SK-N-SH (cell line): ENCODE measurements around the gene NCAPH2. TPM values are rescaled to one million over a fixed set of nuclear protein-coding genes. Genes with fewer than 3 reads are reported as not detected.

ENCODE experiments used
- CTCF ChIA-PET: fragments of 300-600, 350-600 bp; formaldehyde crosslinking; extraction: SDS; loops from one replicate; lab custom pipeline; 2021; lab: Yijun Ruan, JAX
- POLR2A ChIA-PET: fragments of 350-600 bp; sonication (Branson Sonifier 250); formaldehyde crosslinking; extraction: SDS; loops from one replicate; lab custom pipeline; 2020; ENCODE audit warnings: antibody characterized with exemption, inconsistent platforms; lab: Yijun Ruan, JAX
- DNase-seq: peaks from one replicate; pipeline ENCODE4 v3.0.0; 2012
- H2AFZ ChIP-seq: fragments of 200-600 bp; sonication (generic); 2 replicates; pipeline ENCODE4 v1.8.1; 2016; ENCODE audit warnings: antibody characterized with exemption, mild to moderate bottlenecking, low read depth
- H3F3A ChIP-seq: fragments of 200-600 bp; sonication (generic); replicated peaks from 2 replicates; pipeline ENCODE3; 2016; ENCODE audit warnings: antibody characterized with exemption, mild to moderate bottlenecking; ENCODE audit not compliant: insufficient read depth
- H3K27ac ChIP-seq, 2 experiments: fragments of 200-500 bp in 1 of 2; fragments of 200-600 bp in 1 of 2; sonication (Bioruptor generic) in 1 of 2; sonication (generic), shearing (Covaris generic) in 1 of 2; 2 replicates each; pipeline versions ENCODE4 v1.5.1 to v1.6.1; 2014 to 2016; ENCODE audit warnings: low read depth in 2 of 2, inconsistent platforms in 1 of 2, low read length in 1 of 2, mild to moderate bottlenecking in 1 of 2, mixed read lengths in 1 of 2
- H3K27me3 ChIP-seq: fragments of 200-600 bp; sonication (generic), shearing (Covaris generic); 2 replicates; pipeline ENCODE4 v1.6.1; 2016; ENCODE audit warnings: mixed run types; ENCODE audit not compliant: insufficient read depth
- H3K36me3 ChIP-seq, 2 experiments: fragments of 200-500 bp in 1 of 2; fragments of 200-600 bp in 1 of 2; sonication (Bioruptor generic) in 1 of 2; sonication (generic) in 1 of 2; replicated peaks in 1 of 2; 2 replicates each; pipeline versions ENCODE3 to v1.5.1; 2014 to 2016; ENCODE audit warnings: low read length in 1 of 2, mild to moderate bottlenecking in 1 of 2; ENCODE audit not compliant: insufficient read depth in 2 of 2, control insufficient read depth in 1 of 2
- H3K4me1 ChIP-seq, 2 experiments: fragments of 200-500 bp in 1 of 2; fragments of 200-600 bp in 1 of 2; sonication (Bioruptor generic) in 1 of 2; sonication (generic), shearing (Covaris generic) in 1 of 2; 2 replicates each; pipeline versions ENCODE4 v1.5.1 to v1.6.1; 2014 to 2016; ENCODE audit warnings: low read depth in 1 of 2, low read length in 1 of 2, mixed run types in 1 of 2; ENCODE audit not compliant: insufficient read depth in 2 of 2, control insufficient read depth in 1 of 2
- H3K4me2 ChIP-seq: fragments of 200-600 bp; sonication (generic), shearing (Covaris generic); 2 replicates; pipeline ENCODE4 v1.6.1; 2017; ENCODE audit warnings: mixed run types
- H3K4me3 ChIP-seq, 2 experiments: fragments of 200-500 bp in 1 of 2; fragments of 200-600 bp in 1 of 2; sonication (Bioruptor generic) in 1 of 2; sonication (generic), shearing (Covaris generic) in 1 of 2; 2 replicates each; pipeline versions ENCODE4 v1.5.1 to v1.8.1; 2014 to 2016; ENCODE audit warnings: low read depth in 2 of 2, inconsistent platforms in 1 of 2, low read length in 1 of 2, mild to moderate bottlenecking in 1 of 2, mixed read lengths in 1 of 2, moderate library complexity in 1 of 2
- H3K79me2 ChIP-seq: fragments of 200-600 bp; sonication (generic); 2 replicates; pipeline ENCODE4 v1.8.1; 2017; ENCODE audit warnings: mild to moderate bottlenecking; ENCODE audit not compliant: insufficient read depth
- H3K9ac ChIP-seq: fragments of 200-600 bp; sonication (generic); 2 replicates; pipeline ENCODE4 v1.6.1; 2017; ENCODE audit warnings: mixed run types
- H3K9me2 ChIP-seq: fragments of 200-600 bp; sonication (generic); 2 replicates; pipeline ENCODE4 v1.6.1; 2017; ENCODE audit warnings: mixed run types
- H3K9me3 ChIP-seq: fragments of 200-600 bp; sonication (generic); 2 replicates; pipeline ENCODE4 v1.6.1; 2017; ENCODE audit warnings: mixed run types, mild to moderate bottlenecking, moderate library complexity
- H4K20me1 ChIP-seq: fragments of 200-600 bp; sonication (generic); 2 replicates; pipeline ENCODE4 v1.6.1; 2017; ENCODE audit warnings: mild to moderate bottlenecking, mixed run types; ENCODE audit not compliant: insufficient read depth
- CHD2 ChIP-seq: fragments of 150-350 bp; IDR thresholded peaks from 2 replicates; pipeline ENCODE4 v1.6.1; 2018; ENCODE audit warnings: low read length; ENCODE audit not compliant: partially characterized antibody
- EZH2phosphoT487 ChIP-seq: fragments of 200-600 bp; sonication (generic); IDR thresholded peaks from 2 replicates; pipeline ENCODE4 v1.6.1; 2017; ENCODE audit warnings: low read depth, mixed run types, mild to moderate bottlenecking, antibody characterized with exemption, moderate library complexity, borderline replicate concordance
- GABPA ChIP-seq: IDR thresholded peaks from 2 replicates; pipeline ENCODE4 v1.4.0; 2012; ENCODE audit warnings: low read depth, mild to moderate bottlenecking
- JUND ChIP-seq: IDR thresholded peaks from 2 replicates; pipeline ENCODE4 v1.4.0; 2012
- NRF1 ChIP-seq: IDR thresholded peaks from 2 replicates; pipeline ENCODE4 v1.6.1; 2012; ENCODE audit warnings: low read depth, mild to moderate bottlenecking, low read length
- POLR2AphosphoS5 ChIP-seq: IDR thresholded peaks from 2 replicates; pipeline ENCODE4 v1.6.1; 2012; ENCODE audit warnings: low read depth, low read length
- RAD21 ChIP-seq: IDR thresholded peaks from 2 replicates; pipeline ENCODE4 v1.6.1; 2012; ENCODE audit warnings: mild to moderate bottlenecking, low read length
- RXRA ChIP-seq: IDR thresholded peaks from 2 replicates; pipeline ENCODE4 v1.4.0; 2012; ENCODE audit warnings: low read depth, mild to moderate bottlenecking, borderline replicate concordance
- YY1 ChIP-seq: IDR thresholded peaks from 2 replicates; pipeline ENCODE4 v1.4.0; 2012; ENCODE audit warnings: low read depth, mild to moderate bottlenecking
- WGBS: methylation state at CpG from one replicate; pipeline ENCODE4 v1.1.6; 2017; ENCODE audit warnings: low lambda C conversion rate; 5-methylcytosine and 5-hydroxymethylcytosine counted together
- polyA plus RNA-seq, 3 experiments: library from polyadenylated mRNA; depleted of rRNA; stranded (reverse); fragments of >200 nt; gene quantifications; 2 replicates each; pipeline ENCODE4 v1.2.3, GENCODE V29; 2012
- TF ChIP-seq, protein P1 (sequence below): IDR thresholded peaks from 2 replicates; pipeline ENCODE4 v1.6.1; 2012; ENCODE audit warnings: mild to moderate bottlenecking, low read depth, low read length, moderate library complexity
- TF ChIP-seq, protein P2 (sequence below): IDR thresholded peaks from 2 replicates; pipeline ENCODE4 v1.4.0; 2012; ENCODE audit warnings: low read depth
- TF ChIP-seq, protein P3 (sequence below): IDR thresholded peaks from 2 replicates; pipeline ENCODE4; 2012
- TF ChIP-seq, protein P4 (sequence below): fragments of 150-350 bp; IDR thresholded peaks from 2 replicates; pipeline ENCODE4 v1.6.1; 2017; ENCODE audit warnings: antibody characterized with exemption, low read length, low read depth, borderline replicate concordance

The NCAPH2 gene
- polyA plus RNA-seq, 1 of the 3 experiments (the other 2 are of a cell fraction): 22.4 TPM

DNA sequence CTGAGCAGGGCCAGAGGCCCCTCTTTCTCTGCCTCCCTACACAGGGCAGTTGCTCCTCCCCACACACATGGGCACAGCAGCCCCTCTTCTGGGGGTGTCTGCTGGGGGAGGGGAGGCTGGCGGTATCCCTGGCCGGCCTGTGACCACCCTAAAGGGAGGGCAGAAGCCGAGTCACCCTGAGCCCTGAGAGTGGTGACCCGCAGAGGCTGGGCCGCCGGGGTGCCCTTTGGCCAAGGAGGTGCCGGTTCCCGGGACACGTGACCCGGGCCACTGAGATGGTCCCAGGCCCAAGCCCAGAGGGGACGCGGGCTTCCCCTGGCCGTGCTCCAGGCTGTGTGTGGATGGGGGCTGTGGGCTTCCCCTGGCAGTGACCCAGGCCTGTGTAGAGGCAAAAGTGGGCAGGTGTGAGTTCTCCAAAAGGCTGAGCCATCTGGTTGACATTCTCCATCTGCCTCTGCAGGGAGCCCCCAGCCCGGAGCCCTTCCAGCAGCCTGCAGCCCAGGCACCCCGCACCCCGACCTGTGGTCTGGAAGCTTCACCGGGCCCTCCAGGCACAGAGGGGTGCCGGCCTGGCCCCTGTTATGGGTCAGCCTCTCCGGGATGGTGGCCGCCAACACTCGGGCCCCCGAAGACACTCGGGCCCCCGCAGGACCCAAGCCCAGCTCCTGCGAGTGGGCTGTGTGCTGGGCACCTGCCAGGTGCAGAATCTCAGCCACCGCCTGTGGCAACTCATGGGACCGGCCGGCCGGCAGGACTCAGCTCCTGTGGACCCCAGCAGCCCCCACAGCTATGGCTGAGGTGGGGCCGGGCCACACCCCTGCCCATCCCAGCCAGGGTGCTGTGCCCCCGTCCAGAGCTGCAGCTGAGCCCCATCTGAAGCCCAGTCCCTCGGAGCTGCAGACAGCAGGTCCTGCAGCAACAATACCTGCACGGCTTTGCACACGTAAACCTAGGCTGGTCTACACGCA is 25.6 kb upstream of the NCAPH2 start (continued):
- TF ChIP-seq, protein P1, sequence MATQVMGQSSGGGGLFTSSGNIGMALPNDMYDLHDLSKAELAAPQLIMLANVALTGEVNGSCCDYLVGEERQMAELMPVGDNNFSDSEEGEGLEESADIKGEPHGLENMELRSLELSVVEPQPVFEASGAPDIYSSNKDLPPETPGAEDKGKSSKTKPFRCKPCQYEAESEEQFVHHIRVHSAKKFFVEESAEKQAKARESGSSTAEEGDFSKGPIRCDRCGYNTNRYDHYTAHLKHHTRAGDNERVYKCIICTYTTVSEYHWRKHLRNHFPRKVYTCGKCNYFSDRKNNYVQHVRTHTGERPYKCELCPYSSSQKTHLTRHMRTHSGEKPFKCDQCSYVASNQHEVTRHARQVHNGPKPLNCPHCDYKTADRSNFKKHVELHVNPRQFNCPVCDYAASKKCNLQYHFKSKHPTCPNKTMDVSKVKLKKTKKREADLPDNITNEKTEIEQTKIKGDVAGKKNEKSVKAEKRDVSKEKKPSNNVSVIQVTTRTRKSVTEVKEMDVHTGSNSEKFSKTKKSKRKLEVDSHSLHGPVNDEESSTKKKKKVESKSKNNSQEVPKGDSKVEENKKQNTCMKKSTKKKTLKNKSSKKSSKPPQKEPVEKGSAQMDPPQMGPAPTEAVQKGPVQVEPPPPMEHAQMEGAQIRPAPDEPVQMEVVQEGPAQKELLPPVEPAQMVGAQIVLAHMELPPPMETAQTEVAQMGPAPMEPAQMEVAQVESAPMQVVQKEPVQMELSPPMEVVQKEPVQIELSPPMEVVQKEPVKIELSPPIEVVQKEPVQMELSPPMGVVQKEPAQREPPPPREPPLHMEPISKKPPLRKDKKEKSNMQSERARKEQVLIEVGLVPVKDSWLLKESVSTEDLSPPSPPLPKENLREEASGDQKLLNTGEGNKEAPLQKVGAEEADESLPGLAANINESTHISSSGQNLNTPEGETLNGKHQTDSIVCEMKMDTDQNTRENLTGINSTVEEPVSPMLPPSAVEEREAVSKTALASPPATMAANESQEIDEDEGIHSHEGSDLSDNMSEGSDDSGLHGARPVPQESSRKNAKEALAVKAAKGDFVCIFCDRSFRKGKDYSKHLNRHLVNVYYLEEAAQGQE: no peak
- no peak for TF ChIP-seq EZH2phosphoT487
- TF ChIP-seq, protein P2, sequence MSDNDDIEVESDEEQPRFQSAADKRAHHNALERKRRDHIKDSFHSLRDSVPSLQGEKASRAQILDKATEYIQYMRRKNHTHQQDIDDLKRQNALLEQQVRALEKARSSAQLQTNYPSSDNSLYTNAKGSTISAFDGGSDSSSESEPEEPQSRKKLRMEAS: no peak
- no peak for TF ChIP-seq NRF1
- TF ChIP-seq CHD2: no peak
- TF ChIP-seq YY1: no peak
- TF ChIP-seq GABPA: no peak
- TF ChIP-seq, all 33 proteins: peak for 0

DNA sequence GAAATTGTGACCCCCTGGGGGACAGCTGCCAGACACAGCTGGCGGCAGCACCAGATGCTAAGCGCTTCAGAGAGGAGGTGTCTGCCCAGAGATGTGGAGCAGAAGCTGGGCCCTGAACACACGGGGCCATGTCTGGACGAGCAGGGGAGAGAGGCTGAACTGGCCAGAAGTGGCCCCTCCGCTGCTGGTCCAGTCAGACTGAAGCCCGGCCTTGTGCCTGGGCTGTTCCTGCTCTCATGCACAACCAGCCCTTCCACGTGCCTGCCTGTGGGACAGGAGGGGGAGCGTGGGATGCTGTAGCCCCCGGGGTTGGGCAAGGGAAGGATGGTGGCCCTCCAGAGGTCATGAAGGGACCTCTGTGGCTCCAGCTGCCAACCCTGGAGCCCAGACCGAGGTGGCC is 24.9 kb upstream of the NCAPH2 start:
- H3K27ac ChIP-seq: no peak overlapping the region
- POLR2A ChIA-PET: no interaction called here
- 93% methylated on average over 3 of the region's 10 CpGs for WGBS
- no peak for TF ChIP-seq YY1
- no peak for TF ChIP-seq NRF1
- TF ChIP-seq, all 33 proteins: peak for 0
- CTCF ChIA-PET: no interaction called here
- Histone ChIP-seq H4K20me1 (no peaks in the 10 kb centered on the region), H3K9me3 (no peaks in the 10 kb centered on the region), H3K9ac (no peak overlapping the region), H3F3A (no peaks in the 10 kb centered on the region), H3K27me3 (peaks cover 10% of the 10 kb centered on the region; the same call in 1 of the 2 replicates), H3K9me2 (no peaks in the 10 kb centered on the region), H3K36me3 (no peaks in the 10 kb centered on the region), H3K4me3 (no peak overlapping the region), H3K4me1 (peaks cover 0 to 2% of the 10 kb centered on the region in 2 experiments; a peak in 1 of 4 replicates), H3K79me2 (no peaks in the 10 kb centered on the region), H2AFZ (no peak overlapping the region), H3K4me2 (no peak overlapping the region)
- DNase-seq: no peak

DNA sequence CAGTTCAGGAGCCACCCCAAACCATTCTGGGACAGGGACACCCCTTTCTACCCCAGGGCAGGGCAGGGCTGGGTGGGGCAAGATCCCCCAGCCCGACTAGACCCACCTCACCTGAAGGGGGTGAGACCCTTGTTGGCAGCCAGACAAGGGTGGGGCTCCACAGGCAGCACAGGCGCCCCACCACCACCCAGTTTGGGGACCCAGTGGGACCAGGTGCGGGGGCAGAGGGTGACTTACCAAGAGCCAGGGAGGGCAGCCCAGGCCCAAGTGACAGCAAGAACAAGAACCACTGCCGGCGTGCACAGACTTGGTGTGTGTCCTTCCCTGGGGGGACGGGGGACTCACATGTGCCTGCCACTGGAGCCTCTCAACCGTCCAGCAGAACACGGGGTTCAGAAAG is 24.5 kb upstream of the NCAPH2 start:
- 100% methylated on average over 4 of the region's 8 CpGs for WGBS
- no peaks in the 10 kb centered on the region for H3K9me3 ChIP-seq
- CTCF ChIA-PET: interaction anchor here (3.2 kb wide), 1 partner anchor 14 kb away, joined by 12 read pairs; no protein-coding TSS in a partner anchor
- peaks cover 0 to 2% of the 10 kb centered on the region in 2 experiments; a peak in 1 of 4 replicates for H3K4me1 ChIP-seq
- no peaks in the 10 kb centered on the region for H4K20me1 ChIP-seq
- no peak overlapping the region for H2AFZ ChIP-seq
- no peak overlapping the region for H3K27ac ChIP-seq
- no peak overlapping the region for H3K9ac ChIP-seq
- TF ChIP-seq JUND (no peak), GABPA (no peak), RXRA (no peak), RAD21 (no peak), POLR2AphosphoS5 (no peak)
- TF ChIP-seq, protein P3, sequence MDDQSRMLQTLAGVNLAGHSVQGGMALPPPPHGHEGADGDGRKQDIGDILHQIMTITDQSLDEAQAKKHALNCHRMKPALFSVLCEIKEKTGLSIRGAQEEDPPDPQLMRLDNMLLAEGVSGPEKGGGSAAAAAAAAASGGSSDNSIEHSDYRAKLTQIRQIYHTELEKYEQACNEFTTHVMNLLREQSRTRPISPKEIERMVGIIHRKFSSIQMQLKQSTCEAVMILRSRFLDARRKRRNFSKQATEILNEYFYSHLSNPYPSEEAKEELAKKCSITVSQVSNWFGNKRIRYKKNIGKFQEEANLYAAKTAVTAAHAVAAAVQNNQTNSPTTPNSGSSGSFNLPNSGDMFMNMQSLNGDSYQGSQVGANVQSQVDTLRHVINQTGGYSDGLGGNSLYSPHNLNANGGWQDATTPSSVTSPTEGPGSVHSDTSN: no peak
- TF ChIP-seq, protein P4, sequence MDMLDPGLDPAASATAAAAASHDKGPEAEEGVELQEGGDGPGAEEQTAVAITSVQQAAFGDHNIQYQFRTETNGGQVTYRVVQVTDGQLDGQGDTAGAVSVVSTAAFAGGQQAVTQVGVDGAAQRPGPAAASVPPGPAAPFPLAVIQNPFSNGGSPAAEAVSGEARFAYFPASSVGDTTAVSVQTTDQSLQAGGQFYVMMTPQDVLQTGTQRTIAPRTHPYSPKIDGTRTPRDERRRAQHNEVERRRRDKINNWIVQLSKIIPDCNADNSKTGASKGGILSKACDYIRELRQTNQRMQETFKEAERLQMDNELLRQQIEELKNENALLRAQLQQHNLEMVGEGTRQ: no peak
- no peaks in the 10 kb centered on the region for H3F3A ChIP-seq
- no peaks in the 10 kb centered on the region for H3K36me3 ChIP-seq
- no peak overlapping the region for H3K4me3 ChIP-seq
- no peaks in the 10 kb centered on the region for H3K9me2 ChIP-seq
- DNase-seq: no peak
- H3K4me2 ChIP-seq: no peak overlapping the region
- peaks cover 10% of the 10 kb centered on the region; the same call in 1 of the 2 replicates for H3K27me3 ChIP-seq
- POLR2A ChIA-PET: no interaction called here
- H3K79me2 ChIP-seq: no peaks in the 10 kb centered on the region
